ENCODE data around the gene KCND2. TPM values are rescaled to one million over a fixed set of nuclear protein-coding genes. Genes with fewer than 3 reads are reported as not detected.

Gene KCND2
- total and polyA plus RNA-seq, 7 donors = under 0.01 to 3.3 (median 1.3) TPM; not detected in 1

DNA sequence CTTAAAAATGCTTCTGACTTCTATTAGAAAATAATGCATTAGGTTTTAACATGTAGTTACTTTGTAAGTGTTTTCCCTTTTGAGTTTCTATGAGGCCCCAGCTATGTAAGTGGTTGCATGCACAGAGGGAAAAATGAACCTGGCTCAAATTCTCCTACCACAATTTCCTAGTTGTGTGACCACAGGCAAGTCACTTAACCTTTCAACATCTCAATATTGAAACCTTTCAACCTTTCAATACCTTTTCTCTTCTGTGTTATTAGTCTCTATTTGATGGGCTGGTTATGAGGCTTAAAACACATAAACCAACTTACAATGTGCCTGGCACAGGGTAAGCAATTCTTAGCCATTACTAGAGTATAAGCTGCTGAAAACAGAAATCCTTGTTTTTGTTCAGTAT lies 203.0 kb downstream of the KCND2 start:
- TF ChIP-seq POLR2A (IDR thresholded peaks at IDR 0.05) (no peak), POLR2AphosphoS5 (IDR thresholded peaks at IDR 0.05) (no peak), EP300 (IDR thresholded peaks at IDR 0.05) (no peak)
- TF ChIP-seq, protein P1, sequence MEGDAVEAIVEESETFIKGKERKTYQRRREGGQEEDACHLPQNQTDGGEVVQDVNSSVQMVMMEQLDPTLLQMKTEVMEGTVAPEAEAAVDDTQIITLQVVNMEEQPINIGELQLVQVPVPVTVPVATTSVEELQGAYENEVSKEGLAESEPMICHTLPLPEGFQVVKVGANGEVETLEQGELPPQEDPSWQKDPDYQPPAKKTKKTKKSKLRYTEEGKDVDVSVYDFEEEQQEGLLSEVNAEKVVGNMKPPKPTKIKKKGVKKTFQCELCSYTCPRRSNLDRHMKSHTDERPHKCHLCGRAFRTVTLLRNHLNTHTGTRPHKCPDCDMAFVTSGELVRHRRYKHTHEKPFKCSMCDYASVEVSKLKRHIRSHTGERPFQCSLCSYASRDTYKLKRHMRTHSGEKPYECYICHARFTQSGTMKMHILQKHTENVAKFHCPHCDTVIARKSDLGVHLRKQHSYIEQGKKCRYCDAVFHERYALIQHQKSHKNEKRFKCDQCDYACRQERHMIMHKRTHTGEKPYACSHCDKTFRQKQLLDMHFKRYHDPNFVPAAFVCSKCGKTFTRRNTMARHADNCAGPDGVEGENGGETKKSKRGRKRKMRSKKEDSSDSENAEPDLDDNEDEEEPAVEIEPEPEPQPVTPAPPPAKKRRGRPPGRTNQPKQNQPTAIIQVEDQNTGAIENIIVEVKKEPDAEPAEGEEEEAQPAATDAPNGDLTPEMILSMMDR (IDR thresholded peaks at IDR 0.05) = no peak
- Histone ChIP-seq H3K27me3 (no peaks in the 10 kb centered on the region), H3K36me3 (no peaks in the 10 kb centered on the region), H3K4me1 (no peaks in the 10 kb centered on the region), H3K4me3 (no peak overlapping the region), H3K9me3 (no peaks in the 10 kb centered on the region), H3K27ac (no peak overlapping the region)
- no peak for DNase-seq
- intact Hi-C loops (cut with DNase I) = no loop called here

- intact Hi-C loops (cut with DNase I) = no loop called here
- no peak for DNase-seq
- Histone ChIP-seq H3K36me3 (no peaks in the 10 kb centered on the region), H3K27me3 (no peaks in the 10 kb centered on the region), H3K27ac (no peak overlapping the region), H3K9me3 (no peaks in the 10 kb centered on the region), H3K4me1 (no peaks in the 10 kb centered on the region), H3K4me3 (no peak overlapping the region)
- WGBS, 2 donors = 90 to 95% methylated on average over 2 of the region's 2 CpGs
- TF ChIP-seq, protein P1 (IDR thresholded peaks at IDR 0.05) = no peak
- TF ChIP-seq EP300 (IDR thresholded peaks at IDR 0.05) (no peak), POLR2A (IDR thresholded peaks at IDR 0.05) (no peak), POLR2AphosphoS5 (IDR thresholded peaks at IDR 0.05) (no peak)
Measured at GRCh38 chr7:120480472-120480871, 207.5 kb downstream of the KCND2 start.

- Histone ChIP-seq H3K27ac (no peak overlapping the region), H3K4me1 (no peaks in the 10 kb centered on the region), H3K36me3 (no peaks in the 10 kb centered on the region), H3K4me3 (no peak overlapping the region), H3K9me3 (no peaks in the 10 kb centered on the region), H3K27me3 (no peaks in the 10 kb centered on the region)
- DNase-seq = no peak
- TF ChIP-seq EP300 (IDR thresholded peaks at IDR 0.05) (no peak), POLR2AphosphoS5 (IDR thresholded peaks at IDR 0.05) (no peak), POLR2A (IDR thresholded peaks at IDR 0.05) (no peak)
- TF ChIP-seq, protein P1 (IDR thresholded peaks at IDR 0.05) = no peak
- intact Hi-C loops (cut with DNase I) = no loop called here
- WGBS, 2 donors = 92 to 93% methylated on average over 5 of the region's 5 CpGs
Measured at GRCh38 chr7:120480930-120481329, 208.0 kb downstream of the KCND2 start.

GRCh38 chr7:120486164-120486563 lies 213.2 kb downstream of the KCND2 start:
- DNase-seq = no peak
- Histone ChIP-seq H3K27me3 (no peaks in the 10 kb centered on the region), H3K9me3 (no peaks in the 10 kb centered on the region), H3K27ac (no peak overlapping the region), H3K36me3 (no peaks in the 10 kb centered on the region), H3K4me1 (no peaks in the 10 kb centered on the region), H3K4me3 (no peak overlapping the region)
- WGBS, 2 donors = 66 to 74% methylated on average over 1 of the region's 1 CpG
- no peak for TF ChIP-seq POLR2A (IDR thresholded peaks at IDR 0.05)
- intact Hi-C loops (cut with DNase I) = no loop called here

GRCh38 chr7:120502132-120502531 lies 229.2 kb downstream of the KCND2 start:
- H3K9me3 ChIP-seq = no peaks in the 10 kb centered on the region
- H3K4me3 ChIP-seq = no peak overlapping the region
- no peaks in the 10 kb centered on the region for H3K4me1 ChIP-seq
- no peaks in the 10 kb centered on the region for H3K27me3 ChIP-seq
- no peak for DNase-seq
- TF ChIP-seq, protein P1 (IDR thresholded peaks at IDR 0.05) = no peak
- TF ChIP-seq POLR2A (IDR thresholded peaks at IDR 0.05) (no peak), POLR2AphosphoS5 (IDR thresholded peaks at IDR 0.05) (no peak), EP300 (IDR thresholded peaks at IDR 0.05) (no peak)
- 31 to 52% methylated on average over 1 of the region's 1 CpG for WGBS, 2 donors
- H3K27ac ChIP-seq = no peak overlapping the region
- intact Hi-C loops (cut with DNase I) = no loop called here
- H3K36me3 ChIP-seq = no peaks in the 10 kb centered on the region
